Mucosa of descending colon (tissue), 3 donors: Measurements from ENCODE around the gene RAB21. TPM values are rescaled to one million over a fixed set of nuclear protein-coding genes. Genes with fewer than 3 reads are reported as not detected.

Experiments used
- ATAC-seq: fragments of 200-7000 bp; cut with Tn5 transposase; one replicate; pipeline ENCODE4 v1.9.1; 2020; ENCODE audit warnings: mild to moderate bottlenecking, moderate library complexity
- DNase-seq, 3 donors: peaks; one replicate each; pipeline ENCODE4 v3.0.0-alpha.2; 2020
- H3K36me3 ChIP-seq: fragments of 200-600 bp; one replicate; pipeline ENCODE4 v1.8.0; 2021; ENCODE audit warnings: low read depth, mild to moderate bottlenecking
- H3K4me1 ChIP-seq: fragments of 200-600 bp; one replicate; pipeline ENCODE4 v1.8.0; 2021; ENCODE audit warnings: low read depth, mild to moderate bottlenecking
- H3K4me3 ChIP-seq: fragments of 200-600 bp; one replicate; pipeline ENCODE4 v1.8.0; 2021; ENCODE audit warnings: mild to moderate bottlenecking
- H3K9me3 ChIP-seq: fragments of 200-600 bp; one replicate; pipeline ENCODE4 v1.8.0; 2021; ENCODE audit warnings: mild to moderate bottlenecking
- intact Hi-C, 2 donors: fragments of 100-400 bp; cut with DNase I in 1 of 2; cut with micrococcal nuclease in 1 of 2; formaldehyde crosslinking; loops; one replicate each; pipeline versions ENCODE4 v1.11.0 to v1.11.1; 2022; cut with DNase I, micrococcal nuclease
- total RNA-seq, 3 donors: library from RNA; stranded (reverse); fragmentation: NEBNext Ultra II Directional in 2 of 3; extraction: Animal tissue kit (Norgen Biotek cat#: 25700) in 2 of 3; gene quantifications; one replicate each; pipeline versions ENCODE4 v1.2.1 to v1.2.4, GENCODE V29; 2021 to 2023
- TF ChIP-seq, protein P1 (sequence below): fragments of 200-600 bp; IDR thresholded peaks from one replicate; pipeline ENCODE4 v1.8.0; 2022; ENCODE audit warnings: antibody characterized with exemption, mild to moderate bottlenecking
- donor health status: DM: no; HTN: no; CAD: no; lungs with moderate emphysema.
- donor health status: DM: no; HTN: no; CAD: no.
- donor health status: DM: no; HTN: yes; CAD: no.

RAB21 gene
- total RNA-seq, 3 donors from 2014 or later = 61.6 to 97.3 (median 63.6) TPM

DNA sequence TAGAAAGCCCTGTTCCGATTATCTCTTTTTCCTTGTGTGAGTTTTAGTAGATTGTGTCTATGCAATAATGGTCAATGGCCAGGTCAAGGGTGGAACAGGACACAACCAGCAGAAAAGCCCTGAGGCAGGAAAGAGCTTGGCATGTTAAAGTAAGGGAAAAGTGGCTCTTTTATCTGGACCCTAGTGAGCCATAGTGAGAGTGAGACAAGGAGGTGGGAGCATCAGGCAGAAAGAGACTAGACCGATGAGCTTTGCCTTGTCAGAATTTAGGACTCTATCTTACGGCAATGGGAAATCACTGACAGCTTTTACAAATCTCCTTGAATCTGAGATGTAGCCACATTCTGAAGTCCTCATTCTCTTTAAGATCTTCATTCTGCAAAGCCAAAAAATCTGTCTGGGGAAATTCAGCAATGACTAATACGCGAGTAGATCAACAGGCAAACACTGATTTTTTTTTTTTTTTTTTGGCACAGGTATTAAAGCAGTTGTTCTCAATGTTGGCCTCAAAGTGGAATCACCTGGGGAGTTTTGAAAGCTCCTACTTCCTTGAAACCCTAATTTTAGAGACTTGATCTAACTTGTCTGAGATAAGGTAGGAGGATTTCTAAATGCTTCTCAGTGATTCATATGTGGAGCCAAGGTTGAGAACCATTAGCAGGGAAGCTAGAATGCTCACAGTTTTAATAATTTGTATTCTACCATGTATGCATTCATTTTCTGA lies 34.9 kb upstream of the RAB21 start:
- TF ChIP-seq, protein P1, sequence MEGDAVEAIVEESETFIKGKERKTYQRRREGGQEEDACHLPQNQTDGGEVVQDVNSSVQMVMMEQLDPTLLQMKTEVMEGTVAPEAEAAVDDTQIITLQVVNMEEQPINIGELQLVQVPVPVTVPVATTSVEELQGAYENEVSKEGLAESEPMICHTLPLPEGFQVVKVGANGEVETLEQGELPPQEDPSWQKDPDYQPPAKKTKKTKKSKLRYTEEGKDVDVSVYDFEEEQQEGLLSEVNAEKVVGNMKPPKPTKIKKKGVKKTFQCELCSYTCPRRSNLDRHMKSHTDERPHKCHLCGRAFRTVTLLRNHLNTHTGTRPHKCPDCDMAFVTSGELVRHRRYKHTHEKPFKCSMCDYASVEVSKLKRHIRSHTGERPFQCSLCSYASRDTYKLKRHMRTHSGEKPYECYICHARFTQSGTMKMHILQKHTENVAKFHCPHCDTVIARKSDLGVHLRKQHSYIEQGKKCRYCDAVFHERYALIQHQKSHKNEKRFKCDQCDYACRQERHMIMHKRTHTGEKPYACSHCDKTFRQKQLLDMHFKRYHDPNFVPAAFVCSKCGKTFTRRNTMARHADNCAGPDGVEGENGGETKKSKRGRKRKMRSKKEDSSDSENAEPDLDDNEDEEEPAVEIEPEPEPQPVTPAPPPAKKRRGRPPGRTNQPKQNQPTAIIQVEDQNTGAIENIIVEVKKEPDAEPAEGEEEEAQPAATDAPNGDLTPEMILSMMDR = no peak
- Histone ChIP-seq H3K36me3 (no peaks in the 10 kb centered on the region), H3K4me3 (no peak overlapping the region), H3K4me1 (no peaks in the 10 kb centered on the region), H3K9me3 (peaks cover 6% of the 10 kb centered on the region)
- DNase-seq (no peak), ATAC-seq (no peak)
- intact Hi-C loops = no loop called here

DNA sequence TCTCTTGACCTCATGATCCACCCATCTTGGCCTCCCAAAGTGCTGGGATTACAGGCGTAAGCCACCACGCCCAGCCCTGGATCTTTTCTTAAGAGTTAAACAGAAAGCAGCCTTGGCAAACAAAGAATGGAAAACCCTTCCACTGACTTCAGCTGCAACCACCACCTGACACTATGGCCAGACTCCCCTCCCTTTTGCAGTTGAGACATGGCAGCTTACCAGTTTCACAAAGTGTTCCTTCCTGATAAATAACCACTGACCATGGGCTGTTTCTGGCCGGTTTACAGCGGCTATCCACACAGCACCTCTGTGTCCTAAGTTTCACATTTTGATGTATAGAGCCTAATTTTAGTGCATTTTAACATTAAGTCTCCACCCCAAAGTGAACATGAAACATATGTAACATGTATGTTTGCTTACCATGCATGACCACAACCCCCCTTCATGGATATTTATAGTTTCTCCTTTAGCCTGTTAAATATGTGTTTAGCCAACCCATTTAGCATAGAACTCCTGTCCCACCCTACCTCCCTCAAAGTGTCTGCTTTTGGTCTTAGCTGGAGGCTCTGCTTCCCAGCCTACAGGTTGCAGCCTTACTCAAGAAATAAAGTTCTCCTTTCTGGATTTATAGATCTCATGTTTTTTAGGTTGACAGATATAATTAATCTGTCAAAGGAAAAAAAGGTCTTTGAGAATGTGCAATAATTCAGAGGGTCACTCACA lies 32.7 kb upstream of the RAB21 start:
- TF ChIP-seq, protein P1 = no peak
- H3K36me3 ChIP-seq = no peaks in the 10 kb centered on the region
- DNase-seq (no peak), ATAC-seq (no peak)
- peaks cover 4% of the 10 kb centered on the region for H3K4me1 ChIP-seq
- no peak overlapping the region for H3K4me3 ChIP-seq
- no peaks in the 10 kb centered on the region for H3K9me3 ChIP-seq
- intact Hi-C loops = no loop called here

GRCh38 chr12:71725011-71725410 lies 29.7 kb upstream of the RAB21 start:
- DNase-seq = no peak

GRCh38 chr12:71726548-71726947 lies 28.1 kb upstream of the RAB21 start:
- no peak for DNase-seq
- H3K4me1 ChIP-seq = peaks cover 4% of the 10 kb centered on the region
- intact Hi-C loops = no loop called here
- no peaks in the 10 kb centered on the region for H3K9me3 ChIP-seq
- no peaks in the 10 kb centered on the region for H3K36me3 ChIP-seq
- ATAC-seq = peak; percentile 19
- TF ChIP-seq, protein P1 = no peak
- no peak overlapping the region for H3K4me3 ChIP-seq

More at GRCh38 chr12:71725011-71725410, 29.7 kb upstream of the RAB21 start:
- ATAC-seq = no peak
- H3K4me1 ChIP-seq = peaks cover 4% of the 10 kb centered on the region
- H3K4me3 ChIP-seq = no peak overlapping the region
- H3K9me3 ChIP-seq = no peaks in the 10 kb centered on the region
- H3K36me3 ChIP-seq = no peaks in the 10 kb centered on the region
- TF ChIP-seq, protein P1 = no peak
- intact Hi-C loops = no loop called here

- DNase-seq = no peak
- no peaks in the 10 kb centered on the region for H3K9me3 ChIP-seq
- ATAC-seq = no peak
- H3K4me1 ChIP-seq = peaks cover 4% of the 10 kb centered on the region
- H3K4me3 ChIP-seq = no peak overlapping the region
- intact Hi-C loops = no loop called here
- H3K36me3 ChIP-seq = no peaks in the 10 kb centered on the region
- TF ChIP-seq, protein P1 = no peak
These were observed 26.7 kb upstream of the RAB21 start for GRCh38 chr12:71727958-71728357.
